Left renal cortex interstitium (tissue), 4 donors: Measurements from ENCODE around the gene SPIB. TPM values are rescaled to one million over a fixed set of nuclear protein-coding genes. Genes with fewer than 3 reads are reported as not detected.
A peak's percentile ranks its signal among the peaks of the same experiment; 100 is the strongest.
"Not testable (repeated sequence)": the region's sequence is repeated elsewhere in the genome, so short reads cannot be mapped to it uniquely, and the experiment has no call there.

Experiments
- DNase-seq, 4 donors: peaks; one replicate each; pipeline ENCODE4 v3.0.0-alpha.2; 2013; ENCODE audit warnings: low read depth in 4 of 4, low spot score in 2 of 4, missing footprints in 1 of 4
- polyA plus RNA-seq, 4 donors: library from polyadenylated mRNA; unstranded; fragments of 120-200 nt; gene quantifications; one replicate each; pipeline ENCODE4 v1.2.1, GENCODE V29; 2013; ENCODE audit not compliant: insufficient read length in 4 of 4

The SPIB gene
- polyA plus RNA-seq, 4 donors, result 0.46 to 1.3 (median 0.90) TPM

DNA sequence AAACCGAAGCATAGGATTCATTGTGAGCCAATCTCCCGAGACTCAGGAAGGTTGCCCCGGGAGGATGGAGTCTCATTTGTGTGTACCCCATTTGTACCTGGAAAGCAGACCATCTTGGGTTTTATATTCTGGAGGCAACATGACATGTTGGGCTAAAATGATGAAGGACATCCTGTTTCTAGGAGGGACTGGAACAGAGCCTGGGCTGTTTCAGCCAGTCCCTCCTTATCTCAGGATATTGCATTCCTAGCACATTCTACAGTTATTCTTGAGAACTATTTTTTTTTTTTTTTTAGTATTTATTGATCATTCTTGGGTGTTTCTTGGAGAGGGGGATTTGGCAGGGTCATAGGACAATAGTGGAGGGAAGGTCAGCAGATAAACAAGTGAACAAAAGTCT, 28.4 kb upstream of the SPIB start:
- DNase-seq, result not testable (repeated sequence)

DNA sequence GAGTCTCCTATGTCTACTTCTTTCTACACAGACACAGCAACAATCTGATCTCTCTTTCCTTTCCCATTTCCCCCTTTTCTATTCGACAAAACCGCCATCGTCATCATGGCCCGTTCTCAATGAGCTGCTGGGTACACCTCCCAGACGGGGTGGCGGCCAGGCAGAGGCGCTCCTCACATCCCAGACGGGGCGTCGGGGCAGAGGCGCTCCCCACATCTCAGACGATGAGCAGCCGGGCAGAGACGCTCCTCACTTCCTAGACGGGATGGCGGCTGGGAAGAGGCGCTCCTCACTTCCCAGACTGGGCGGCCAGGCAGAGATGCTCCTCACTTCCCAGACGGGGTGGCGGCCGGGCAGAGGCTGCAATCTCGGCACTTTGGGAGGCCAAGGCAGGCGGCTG, 27.8 kb upstream of the SPIB start:
- not testable (repeated sequence) for DNase-seq

GRCh38 chr19:50392759-50393158, 26.0 kb upstream of the SPIB start:
- DNase-seq, result no peak

DNA sequence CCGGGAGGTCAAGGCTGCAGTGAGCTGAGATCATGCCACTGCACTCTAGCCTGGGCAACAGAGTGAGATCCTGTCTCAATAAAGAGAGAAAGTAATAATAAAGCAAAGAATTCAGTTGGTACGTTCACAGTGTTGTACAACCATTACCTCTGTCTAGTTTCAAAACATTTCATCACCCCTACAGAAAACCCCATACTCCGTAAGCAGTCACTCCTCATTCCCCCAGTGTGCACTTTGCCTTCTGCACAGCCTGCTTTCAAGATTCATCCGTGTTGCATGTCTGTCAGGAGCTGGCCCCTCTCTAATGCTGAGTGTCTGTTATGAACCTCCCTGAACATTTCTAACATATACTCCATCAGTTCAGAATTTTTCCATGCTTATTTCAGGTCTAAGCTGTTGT, 25.1 kb upstream of the SPIB start:
- no peak for DNase-seq

DNA sequence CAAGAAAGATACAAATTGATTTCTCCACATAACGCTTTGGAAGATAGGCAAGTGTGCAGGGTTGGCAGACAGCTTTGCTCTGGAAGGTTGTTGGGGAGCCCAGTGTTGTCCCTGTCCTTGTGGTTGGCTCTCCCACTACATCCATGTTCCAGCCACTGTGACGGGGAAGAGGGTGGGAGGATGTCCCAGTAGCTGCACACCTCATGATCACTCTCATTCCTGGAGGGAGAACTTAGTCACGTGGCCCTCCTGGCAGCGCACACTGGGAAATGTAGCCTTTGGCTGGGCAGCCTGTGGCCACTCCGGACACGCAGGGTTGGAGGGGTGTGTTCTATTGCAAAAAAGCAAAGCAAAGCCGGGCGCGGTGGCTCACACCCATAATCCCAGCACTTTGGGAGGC, 24.7 kb upstream of the SPIB start:
- no peak for DNase-seq

DNA sequence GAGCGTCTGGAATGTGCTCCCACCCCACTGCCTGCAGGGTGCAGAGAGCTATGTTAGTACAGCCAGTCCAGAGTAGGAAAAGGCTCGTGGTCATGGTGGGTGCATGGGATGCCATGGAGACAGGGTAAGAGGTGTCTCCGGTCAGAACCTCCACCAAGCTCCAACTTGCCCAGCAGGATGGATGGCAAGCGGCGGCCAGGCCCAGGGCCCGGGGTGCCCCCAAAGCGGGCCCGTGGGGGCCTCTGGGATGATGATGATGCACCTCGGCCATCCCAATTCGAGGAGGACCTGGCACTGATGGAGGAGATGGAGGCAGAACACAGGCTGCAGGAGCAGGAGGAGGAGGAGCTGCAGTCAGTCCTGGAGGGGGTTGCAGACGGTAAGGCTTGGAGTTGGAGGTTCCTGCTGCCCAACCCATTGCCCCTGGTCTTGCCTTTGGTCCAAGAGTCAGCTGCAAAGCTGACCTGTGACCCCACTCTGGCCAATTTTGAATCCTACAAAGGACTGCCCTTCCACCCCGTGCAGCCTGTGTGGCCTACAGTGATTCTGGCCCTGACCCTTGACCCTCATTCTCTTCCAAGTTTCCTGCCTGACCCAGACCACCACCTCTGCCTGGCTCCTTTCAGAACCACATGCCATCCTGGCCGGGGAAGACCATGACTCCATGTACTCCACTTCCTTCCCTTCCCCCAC, 19.9 kb upstream of the SPIB start:
- no peak for DNase-seq

DNA sequence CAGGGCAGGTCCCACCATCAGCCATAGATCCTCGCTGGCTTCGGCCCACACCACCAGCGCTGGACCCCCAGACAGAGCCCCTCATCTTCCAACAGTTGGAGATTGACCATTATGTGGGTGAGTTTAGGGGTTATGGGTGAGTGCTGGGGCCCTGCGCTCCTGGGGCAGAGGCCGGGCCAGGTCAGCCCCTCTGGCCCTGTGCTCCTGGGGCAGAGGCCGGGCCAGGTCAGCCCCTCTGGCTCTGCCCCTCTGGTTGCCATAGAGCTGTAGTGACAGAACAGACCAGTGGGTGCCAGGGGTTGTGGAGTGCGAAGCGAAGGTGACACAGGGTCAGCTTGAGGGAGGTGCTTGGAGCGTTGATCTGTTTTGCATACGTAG, 19.4 kb upstream of the SPIB start:
- DNase-seq, result no peak

- DNase-seq, result no peak
Measured at GRCh38 chr19:50401605-50402450, 16.9 kb upstream of the SPIB start.

DNA sequence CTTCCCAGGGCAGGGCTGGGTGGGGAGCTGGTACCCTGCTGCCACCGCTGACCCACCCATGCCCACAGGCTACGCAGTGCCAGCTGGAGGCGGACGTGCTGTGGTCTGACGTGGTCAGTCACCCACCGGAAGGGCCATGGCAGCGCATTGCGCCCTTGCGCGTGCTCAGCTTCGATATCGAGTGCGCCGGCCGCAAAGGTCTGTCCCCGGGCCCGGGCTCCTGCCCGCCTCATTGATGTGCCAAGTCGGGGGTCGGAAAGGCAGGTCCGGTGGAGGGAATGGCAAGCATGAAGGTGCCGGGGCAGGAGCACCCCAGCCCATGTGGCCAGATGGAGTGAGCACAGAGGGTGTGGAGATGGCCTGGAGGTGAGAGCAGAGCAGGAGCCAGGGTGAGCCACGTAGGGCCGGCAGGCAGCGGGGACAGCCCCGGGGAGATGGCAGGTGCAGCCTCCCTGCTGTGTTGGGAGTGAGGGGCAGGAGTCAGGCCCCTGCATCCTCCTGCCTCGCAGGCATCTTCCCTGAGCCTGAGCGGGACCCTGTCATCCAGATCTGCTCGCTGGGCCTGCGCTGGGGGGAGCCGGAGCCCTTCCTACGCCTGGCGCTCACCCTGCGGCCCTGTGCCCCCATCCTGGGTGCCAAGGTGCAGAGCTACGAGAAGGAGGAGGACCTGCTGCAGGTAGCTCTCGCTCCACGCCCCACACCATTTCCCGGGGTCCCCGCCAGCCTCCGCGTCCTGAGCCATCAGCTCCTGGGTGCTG, 16.0 kb upstream of the SPIB start:
- no peak for DNase-seq

- no peak for DNase-seq
Measured at GRCh38 chr19:50406156-50406820, 12.4 kb upstream of the SPIB start.

GRCh38 chr19:50406829-50407228, 11.9 kb upstream of the SPIB start:
- no peak for DNase-seq

DNA sequence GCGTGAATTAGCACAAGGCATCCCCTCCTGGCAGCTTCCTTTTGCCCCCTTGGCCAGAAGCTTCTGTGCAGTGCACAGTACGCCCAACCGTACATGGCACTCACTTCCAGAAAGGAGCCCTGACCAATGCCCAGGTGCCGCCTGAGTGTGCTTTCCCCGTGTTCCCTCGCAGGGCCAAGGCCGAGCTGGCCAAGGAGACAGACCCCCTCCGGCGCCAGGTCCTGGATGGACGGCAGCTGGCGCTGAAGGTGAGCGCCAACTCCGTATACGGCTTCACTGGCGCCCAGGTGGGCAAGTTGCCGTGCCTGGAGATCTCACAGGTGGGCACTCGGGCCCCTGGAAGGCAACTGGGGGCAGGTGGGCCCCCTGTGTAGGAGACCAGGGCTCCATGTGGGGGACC, 9.4 kb upstream of the SPIB start:
- DNase-seq, result no peak

- no peak for DNase-seq
Measured at GRCh38 chr19:50410109-50410508, 8.6 kb upstream of the SPIB start.

DNA sequence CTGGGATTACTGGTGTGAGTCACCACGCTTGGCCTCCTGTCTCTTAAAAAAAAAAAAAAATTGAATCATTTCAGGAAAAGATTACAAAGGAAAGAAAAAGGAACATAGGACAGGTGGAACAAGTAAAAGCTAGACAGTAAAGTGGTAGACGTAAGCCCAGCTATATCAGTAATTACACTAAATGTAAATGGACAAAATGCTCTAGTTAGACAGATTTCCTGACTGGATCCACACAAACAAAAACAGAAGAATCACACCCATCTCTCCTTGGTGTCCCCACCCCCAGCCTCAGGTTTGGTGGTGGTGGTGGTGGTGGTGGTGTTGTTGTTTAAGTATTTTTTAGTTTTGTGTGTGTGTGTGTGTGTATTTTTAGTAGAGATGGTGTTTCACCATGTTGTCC, 6.3 kb upstream of the SPIB start:
- no peak for DNase-seq

- DNase-seq, result no peak
Measured at GRCh38 chr19:50413096-50413495, 5.6 kb upstream of the SPIB start.

DNA sequence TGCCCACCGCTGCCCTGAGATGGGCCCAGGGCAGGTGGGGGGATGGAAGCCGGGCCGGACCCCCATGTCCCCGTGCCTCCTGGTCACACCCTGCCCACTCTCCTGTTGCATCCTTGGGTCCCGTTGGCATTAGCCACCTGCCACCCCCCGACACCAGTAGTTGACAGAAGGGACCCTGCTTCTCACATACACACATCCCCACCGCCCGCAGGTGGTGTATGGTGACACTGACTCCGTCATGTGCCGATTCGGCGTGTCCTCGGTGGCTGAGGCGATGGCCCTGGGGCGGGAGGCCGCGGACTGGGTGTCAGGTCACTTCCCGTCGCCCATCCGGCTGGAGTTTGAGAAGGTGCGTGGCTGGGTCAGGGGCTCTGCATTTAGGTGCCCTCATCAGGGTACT, 5.2 kb upstream of the SPIB start:
- DNase-seq, result no peak

- peak in 2 of 4 donors; percentile 13 to 50 for DNase-seq
Measured at GRCh38 chr19:50414864-50415660, 3.7 kb upstream of the SPIB start.

- DNase-seq, result no peak
Measured at GRCh38 chr19:50415661-50416033, 3.1 kb upstream of the SPIB start.

DNA sequence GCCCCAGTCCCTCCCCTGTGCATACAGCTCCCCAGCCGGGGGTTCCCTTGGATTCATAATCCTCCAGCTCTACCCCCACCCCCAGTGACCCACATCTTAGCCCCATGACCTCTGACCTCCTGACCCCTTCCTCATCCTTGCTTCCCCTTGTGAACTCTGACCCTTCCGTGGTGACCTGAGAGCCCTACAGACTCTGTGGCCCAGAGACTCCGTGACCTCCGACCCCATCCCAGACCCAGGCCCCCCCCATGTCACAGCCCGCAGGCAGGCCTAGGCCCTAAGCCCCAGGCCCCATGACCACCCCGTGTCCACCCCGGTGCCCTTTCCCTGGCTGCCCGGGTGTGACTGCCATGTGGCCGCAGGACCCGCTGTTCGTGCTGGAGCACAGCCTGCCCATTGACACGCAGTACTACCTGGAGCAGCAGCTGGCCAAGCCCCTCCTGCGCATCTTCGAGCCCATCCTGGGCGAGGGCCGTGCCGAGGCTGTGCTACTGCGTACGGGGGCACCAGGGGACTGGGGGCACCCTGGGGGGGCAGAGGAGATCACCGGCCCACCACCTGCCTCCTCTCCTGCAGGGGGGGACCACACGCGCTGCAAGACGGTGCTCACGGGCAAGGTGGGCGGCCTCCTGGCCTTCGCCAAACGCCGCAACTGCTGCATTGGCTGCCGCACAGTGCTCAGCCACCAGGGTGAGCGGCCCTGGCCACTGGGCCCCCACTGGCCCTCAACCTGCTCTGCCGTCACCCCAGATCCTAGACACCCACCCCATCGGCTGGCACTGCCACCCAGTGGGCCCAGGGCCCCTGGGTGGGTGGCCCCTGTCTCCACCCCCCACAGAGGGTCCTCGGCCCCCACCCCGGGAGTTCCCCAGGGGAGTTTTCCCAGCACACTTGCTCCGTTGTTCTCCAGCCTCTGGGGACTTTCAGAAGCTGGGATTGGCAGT, 2.4 kb upstream of the SPIB start:
- DNase-seq, result no peak
